ENCODE results near the gene MATN1. TPM values are rescaled to one million over a fixed set of nuclear protein-coding genes. Genes with fewer than 3 reads are reported as not detected.

MATN1 gene
- polyA plus RNA-seq, 1 donor from 2014 or later: 0.22 TPM

DNA sequence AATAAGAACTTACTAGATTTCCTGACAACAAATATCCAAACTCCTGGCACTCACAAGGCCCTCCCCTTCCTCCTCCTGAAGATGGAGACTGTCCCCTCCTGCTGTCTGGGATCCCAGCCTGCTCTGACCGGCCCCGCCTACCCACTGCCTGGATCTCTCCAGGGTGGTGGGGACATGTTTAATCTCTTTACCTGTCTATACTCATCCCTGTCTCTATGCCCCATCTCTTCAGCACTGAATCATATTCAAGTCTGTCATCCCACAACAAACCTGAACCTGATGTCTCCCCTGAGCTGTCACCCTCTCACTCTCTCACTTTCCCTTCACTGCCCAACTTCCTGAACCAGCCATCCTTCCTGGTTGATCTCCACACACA is 22.1 kb downstream of the MATN1 start:
- H3K9me2 ChIP-seq (ENCODE audit: insufficient read depth, low read length): no peaks in the 10 kb centered on the region
- no peak overlapping the region for H3K4me3 ChIP-seq (ENCODE audit: low read length)
- no peaks in the 10 kb centered on the region for H3F3A ChIP-seq (ENCODE audit: insufficient read depth, low read length, poor library complexity, severe bottlenecking)
- H3K79me2 ChIP-seq (replicated peaks; ENCODE audit: insufficient read depth, low read length): no peaks in the 10 kb centered on the region
- TF ChIP-seq MXI1 (conservative IDR thresholded peaks at IDR 0.05; ENCODE audit: poor library complexity, severe bottlenecking) (no peak), POLR2AphosphoS5 (IDR thresholded peaks at IDR 0.05) (no peak), RAD21 (conservative IDR thresholded peaks at IDR 0.05) (no peak), EZH2 (IDR thresholded peaks at IDR 0.05; ENCODE audit: borderline replicate concordance, insufficient read depth, low read length, poor library complexity, severe bottlenecking) (no peak), EP300 (conservative IDR thresholded peaks at IDR 0.05; ENCODE audit: poor library complexity, severe bottlenecking) (no peak), TAF1 (IDR thresholded peaks at IDR 0.05; ENCODE audit: low read depth) (no peak), SMC3 (conservative IDR thresholded peaks at IDR 0.05; ENCODE audit: poor library complexity) (no peak)
- TF ChIP-seq, protein P1, sequence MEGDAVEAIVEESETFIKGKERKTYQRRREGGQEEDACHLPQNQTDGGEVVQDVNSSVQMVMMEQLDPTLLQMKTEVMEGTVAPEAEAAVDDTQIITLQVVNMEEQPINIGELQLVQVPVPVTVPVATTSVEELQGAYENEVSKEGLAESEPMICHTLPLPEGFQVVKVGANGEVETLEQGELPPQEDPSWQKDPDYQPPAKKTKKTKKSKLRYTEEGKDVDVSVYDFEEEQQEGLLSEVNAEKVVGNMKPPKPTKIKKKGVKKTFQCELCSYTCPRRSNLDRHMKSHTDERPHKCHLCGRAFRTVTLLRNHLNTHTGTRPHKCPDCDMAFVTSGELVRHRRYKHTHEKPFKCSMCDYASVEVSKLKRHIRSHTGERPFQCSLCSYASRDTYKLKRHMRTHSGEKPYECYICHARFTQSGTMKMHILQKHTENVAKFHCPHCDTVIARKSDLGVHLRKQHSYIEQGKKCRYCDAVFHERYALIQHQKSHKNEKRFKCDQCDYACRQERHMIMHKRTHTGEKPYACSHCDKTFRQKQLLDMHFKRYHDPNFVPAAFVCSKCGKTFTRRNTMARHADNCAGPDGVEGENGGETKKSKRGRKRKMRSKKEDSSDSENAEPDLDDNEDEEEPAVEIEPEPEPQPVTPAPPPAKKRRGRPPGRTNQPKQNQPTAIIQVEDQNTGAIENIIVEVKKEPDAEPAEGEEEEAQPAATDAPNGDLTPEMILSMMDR (IDR thresholded peaks at IDR 0.05; ENCODE audit: poor library complexity, severe bottlenecking): no peak
- TF ChIP-seq, protein P2, sequence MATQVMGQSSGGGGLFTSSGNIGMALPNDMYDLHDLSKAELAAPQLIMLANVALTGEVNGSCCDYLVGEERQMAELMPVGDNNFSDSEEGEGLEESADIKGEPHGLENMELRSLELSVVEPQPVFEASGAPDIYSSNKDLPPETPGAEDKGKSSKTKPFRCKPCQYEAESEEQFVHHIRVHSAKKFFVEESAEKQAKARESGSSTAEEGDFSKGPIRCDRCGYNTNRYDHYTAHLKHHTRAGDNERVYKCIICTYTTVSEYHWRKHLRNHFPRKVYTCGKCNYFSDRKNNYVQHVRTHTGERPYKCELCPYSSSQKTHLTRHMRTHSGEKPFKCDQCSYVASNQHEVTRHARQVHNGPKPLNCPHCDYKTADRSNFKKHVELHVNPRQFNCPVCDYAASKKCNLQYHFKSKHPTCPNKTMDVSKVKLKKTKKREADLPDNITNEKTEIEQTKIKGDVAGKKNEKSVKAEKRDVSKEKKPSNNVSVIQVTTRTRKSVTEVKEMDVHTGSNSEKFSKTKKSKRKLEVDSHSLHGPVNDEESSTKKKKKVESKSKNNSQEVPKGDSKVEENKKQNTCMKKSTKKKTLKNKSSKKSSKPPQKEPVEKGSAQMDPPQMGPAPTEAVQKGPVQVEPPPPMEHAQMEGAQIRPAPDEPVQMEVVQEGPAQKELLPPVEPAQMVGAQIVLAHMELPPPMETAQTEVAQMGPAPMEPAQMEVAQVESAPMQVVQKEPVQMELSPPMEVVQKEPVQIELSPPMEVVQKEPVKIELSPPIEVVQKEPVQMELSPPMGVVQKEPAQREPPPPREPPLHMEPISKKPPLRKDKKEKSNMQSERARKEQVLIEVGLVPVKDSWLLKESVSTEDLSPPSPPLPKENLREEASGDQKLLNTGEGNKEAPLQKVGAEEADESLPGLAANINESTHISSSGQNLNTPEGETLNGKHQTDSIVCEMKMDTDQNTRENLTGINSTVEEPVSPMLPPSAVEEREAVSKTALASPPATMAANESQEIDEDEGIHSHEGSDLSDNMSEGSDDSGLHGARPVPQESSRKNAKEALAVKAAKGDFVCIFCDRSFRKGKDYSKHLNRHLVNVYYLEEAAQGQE (IDR thresholded peaks at IDR 0.05; ENCODE audit: borderline replicate concordance): no peak
- no peaks in the 10 kb centered on the region for H3K9me3 ChIP-seq (ENCODE audit: low read length)
- no peaks in the 10 kb centered on the region for H3K36me3 ChIP-seq (ENCODE audit: insufficient read depth, low read length)
- H3K27me3 ChIP-seq (ENCODE audit: insufficient read depth, low read depth, low read length): no peaks in the 10 kb centered on the region
- no peaks in the 10 kb centered on the region for H4K20me1 ChIP-seq (ENCODE audit: insufficient read depth)
- no peak overlapping the region for H3K9ac ChIP-seq (ENCODE audit: low read length)
- no peak overlapping the region for H2AFZ ChIP-seq (ENCODE audit: low read depth, low read length)
- no peak overlapping the region for H3K27ac ChIP-seq (ENCODE audit: low read length)
- H3K4me2 ChIP-seq (ENCODE audit: low read length): no peak overlapping the region

DNA sequence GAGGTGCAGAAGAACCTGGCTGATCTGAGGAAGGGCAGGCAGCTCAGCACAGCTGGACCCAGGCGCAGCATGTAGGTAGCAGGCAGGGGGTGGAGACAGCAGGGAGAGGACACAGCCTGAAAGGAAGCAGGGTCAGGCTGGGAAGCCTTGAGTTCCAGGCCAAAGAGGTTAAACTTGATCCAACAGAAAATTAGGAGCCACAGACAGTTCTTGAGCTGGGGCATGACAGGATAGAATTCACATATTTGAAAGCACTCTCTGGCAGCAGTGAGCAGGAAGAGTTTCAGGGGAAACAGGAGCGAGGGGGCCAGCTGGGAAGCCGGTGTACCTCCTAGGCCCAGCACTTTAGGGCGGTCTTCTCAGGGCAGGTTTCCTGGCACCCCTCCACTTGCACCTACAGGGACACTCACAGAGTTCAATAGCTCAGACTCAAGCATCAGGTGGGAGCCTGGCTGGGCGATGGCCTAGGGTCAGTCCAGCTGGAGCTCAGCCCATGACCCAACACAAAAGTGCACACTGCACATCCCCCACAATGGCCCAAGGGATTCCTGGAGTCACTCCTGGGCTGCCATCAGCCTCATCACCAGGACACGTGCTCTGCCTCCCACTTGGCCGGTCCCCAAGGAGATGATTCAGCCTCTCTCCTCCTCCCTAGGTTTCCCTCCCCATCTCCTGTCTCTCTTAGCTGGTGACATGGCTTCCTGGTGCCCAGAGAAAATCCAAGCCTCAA is 22.7 kb downstream of the MATN1 start:
- no peaks in the 10 kb centered on the region for H3K9me2 ChIP-seq (ENCODE audit: insufficient read depth, low read length)
- no peak overlapping the region for H2AFZ ChIP-seq (ENCODE audit: low read depth, low read length)
- H3K36me3 ChIP-seq (ENCODE audit: insufficient read depth, low read length): no peaks in the 10 kb centered on the region
- no peaks in the 10 kb centered on the region for H3K27me3 ChIP-seq (ENCODE audit: insufficient read depth, low read depth, low read length)
- H3K9ac ChIP-seq (ENCODE audit: low read length): no peak overlapping the region
- H3K4me3 ChIP-seq (ENCODE audit: low read length): no peak overlapping the region
- H3K9me3 ChIP-seq (ENCODE audit: low read length): no peaks in the 10 kb centered on the region
- H3F3A ChIP-seq (ENCODE audit: insufficient read depth, low read length, poor library complexity, severe bottlenecking): no peaks in the 10 kb centered on the region
- no peak overlapping the region for H3K4me2 ChIP-seq (ENCODE audit: low read length)
- no peaks in the 10 kb centered on the region for H4K20me1 ChIP-seq (ENCODE audit: insufficient read depth)
- H3K79me2 ChIP-seq (replicated peaks; ENCODE audit: insufficient read depth, low read length): no peaks in the 10 kb centered on the region
- TF ChIP-seq, protein P1 (IDR thresholded peaks at IDR 0.05; ENCODE audit: poor library complexity, severe bottlenecking): no peak
- no peak overlapping the region for H3K27ac ChIP-seq (ENCODE audit: low read length)

Data from neural cell (in vitro differentiated cells).